ENCODE results near the gene MYL10. TPM values are rescaled to one million over a fixed set of nuclear protein-coding genes. Genes with fewer than 3 reads are reported as not detected.

The MYL10 gene
- total and polyA plus RNA-seq, 11 donors, result not detected

GRCh38 chr7:101595766-101596537 is 33.1 kb downstream of the MYL10 start:
- Histone ChIP-seq H3K4me3 (no peak overlapping the region), H3K36me3 (no peaks in the 10 kb centered on the region), H3K27me3 (no peaks in the 10 kb centered on the region), H3K27ac (no peak overlapping the region), H3K4me1 (no peaks in the 10 kb centered on the region), H3K9me3 (no peaks in the 10 kb centered on the region)
- ATAC-seq (no peak), DNase-seq (no peak)
- TF ChIP-seq POLR2A (IDR thresholded peaks at IDR 0.05) (no peak), CTCF (IDR thresholded peaks at IDR 0.05) (no peak)
- WGBS, 4 donors, result 81 to 90% (median 86%) methylated on average over 4 of the region's 4 CpGs
- intact Hi-C loops (cut with DNase I), result no loop called here

GRCh38 chr7:101595246-101595645 is 33.9 kb downstream of the MYL10 start:
- ATAC-seq (no peak), DNase-seq (no peak)
- no peaks in the 10 kb centered on the region for H3K9me3 ChIP-seq
- H3K4me3 ChIP-seq, result no peak overlapping the region
- no peak for TF ChIP-seq CTCF (IDR thresholded peaks at IDR 0.05)
- no peak for TF ChIP-seq POLR2A (IDR thresholded peaks at IDR 0.05)
- WGBS, 4 donors, result 83 to 96% (median 91%) methylated on average over 1 of the region's 1 CpG
- no peaks in the 10 kb centered on the region for H3K4me1 ChIP-seq
- H3K36me3 ChIP-seq, result no peaks in the 10 kb centered on the region
- H3K27ac ChIP-seq, result no peak overlapping the region
- intact Hi-C loops (cut with DNase I), result no loop called here
- H3K27me3 ChIP-seq, result no peaks in the 10 kb centered on the region

- Histone ChIP-seq H3K4me3 (no peak overlapping the region), H3K4me1 (no peaks in the 10 kb centered on the region), H3K27ac (no peak overlapping the region), H3K27me3 (no peaks in the 10 kb centered on the region), H3K36me3 (no peaks in the 10 kb centered on the region), H3K9me3 (no peaks in the 10 kb centered on the region)
- WGBS, 4 donors, result 81 to 88% (median 84%) methylated on average over 3 of the region's 3 CpGs
- DNase-seq (no peak), ATAC-seq (no peak)
- TF ChIP-seq POLR2A (IDR thresholded peaks at IDR 0.05) (no peak), CTCF (IDR thresholded peaks at IDR 0.05) (no peak)
- intact Hi-C loops (cut with DNase I), result no loop called here
Observed at GRCh38 chr7:101594790-101595189, 34.3 kb downstream of the MYL10 start.

- ATAC-seq (no peak), DNase-seq (no peak)
- TF ChIP-seq POLR2A (IDR thresholded peaks at IDR 0.05), result no peak
- TF ChIP-seq CTCF (IDR thresholded peaks at IDR 0.05), result no peak
- 68 to 86% (median 80%) methylated on average over 5 to 6 of the region's 6 CpGs for WGBS, 4 donors
- H3K27ac ChIP-seq, result no peak overlapping the region
- no peaks in the 10 kb centered on the region for H3K27me3 ChIP-seq
- no peak overlapping the region for H3K4me3 ChIP-seq
- H3K36me3 ChIP-seq, result no peaks in the 10 kb centered on the region
- no peaks in the 10 kb centered on the region for H3K9me3 ChIP-seq
- H3K4me1 ChIP-seq, result no peaks in the 10 kb centered on the region
- intact Hi-C loops (cut with DNase I), result no loop called here
Observed at GRCh38 chr7:101593556-101593955, 35.5 kb downstream of the MYL10 start.

Data from heart left ventricle (tissue), 16 donors.